GM18511 (cell line): Measurements from ENCODE around the gene PHETA1.
"Not testable (repeated sequence)": the region's sequence is repeated elsewhere in the genome, so short reads cannot be mapped to it uniquely, and the experiment has no call there.

ENCODE experiments used
- ATAC-seq: cut with Tn5 transposase; IDR thresholded peaks from one replicate; pipeline ENCODE4 v1.9.1; 2021; ENCODE audit warnings: mild to moderate bottlenecking, moderate library complexity; ENCODE audit not compliant: unreplicated experiment

Gene PHETA1

GRCh38 chr12:111405859-111406473 lies 37.1 kb upstream of the PHETA1 start, which contains the start of gene SH2B3:
Gene SH2B3, plus strand, starts transcription at chr12:111405923. Its CDS starts 12,223 bp downstream, at chr12:111418146.
- peak; percentile 19 for ATAC-seq

- peak; percentile 56 for ATAC-seq
Observed at GRCh38 chr12:111405149-111405858, 36.4 kb upstream of the PHETA1 start.

- peak; percentile 4 for ATAC-seq
Observed at GRCh38 chr12:111404362-111405148, 35.7 kb upstream of the PHETA1 start.

GRCh38 chr12:111402490-111402824 lies 33.6 kb upstream of the PHETA1 start:
- not testable (repeated sequence) for ATAC-seq

GRCh38 chr12:111401167-111401605 lies 32.3 kb upstream of the PHETA1 start:
- ATAC-seq, result no peak

- ATAC-seq, result not testable (repeated sequence)
Observed at GRCh38 chr12:111399741-111400404, 31.0 kb upstream of the PHETA1 start.

- no peak for ATAC-seq
Observed at GRCh38 chr12:111398530-111398929, 29.6 kb upstream of the PHETA1 start.

GRCh38 chr12:111396726-111397445 lies 28.0 kb upstream of the PHETA1 start:
- ATAC-seq, result peak; percentile 67

- ATAC-seq, result not testable (repeated sequence)
Observed at GRCh38 chr12:111396271-111396670, 27.4 kb upstream of the PHETA1 start.

- ATAC-seq, result no peak
Observed at GRCh38 chr12:111395336-111396187, 26.7 kb upstream of the PHETA1 start.

GRCh38 chr12:111394480-111394879 lies 25.6 kb upstream of the PHETA1 start:
- ATAC-seq, result no peak

GRCh38 chr12:111393700-111394300 lies 24.9 kb upstream of the PHETA1 start:
- ATAC-seq, result no peak

GRCh38 chr12:111390910-111391309 lies 22.0 kb upstream of the PHETA1 start:
- ATAC-seq, result no peak

- ATAC-seq, result no peak
Observed at GRCh38 chr12:111389635-111390034, 20.7 kb upstream of the PHETA1 start.

GRCh38 chr12:111387747-111388323 lies 18.9 kb upstream of the PHETA1 start:
- no peak for ATAC-seq

GRCh38 chr12:111386885-111387284 lies 18.0 kb upstream of the PHETA1 start:
- ATAC-seq, result no peak

GRCh38 chr12:111384596-111384995 lies 15.7 kb upstream of the PHETA1 start:
- ATAC-seq, result no peak

- no peak for ATAC-seq
Observed at GRCh38 chr12:111379942-111380554, 11.2 kb upstream of the PHETA1 start.
